H9 (cell line): ENCODE measurements around the gene HS3ST6. TPM values are rescaled to one million over a fixed set of nuclear protein-coding genes. Genes with fewer than 3 reads are reported as not detected.

Experiments
- DNase-seq: peaks from one replicate; pipeline ENCODE4 v3.0.0-alpha.2; 2017
- H2AFZ ChIP-seq: one replicate; pipeline ENCODE4 v1.6.1; 2013; ENCODE audit warnings: mild to moderate bottlenecking, low read length, control low read depth, moderate library complexity
- H2AK5ac ChIP-seq: 2 replicates; pipeline ENCODE4 v1.6.1; 2013; ENCODE audit warnings: low read length, control low read depth, mixed read lengths; ENCODE audit not compliant: insufficient read length
- H2BK120ac ChIP-seq: one replicate; pipeline ENCODE4 v1.6.1; 2013; ENCODE audit warnings: low read depth, mild to moderate bottlenecking, low read length, control low read depth, inconsistent platforms; ENCODE audit not compliant: poor library complexity, severe bottlenecking
- H2BK12ac ChIP-seq: 2 replicates; pipeline ENCODE4 v1.6.1; 2013; ENCODE audit warnings: low read length, control low read depth, mixed read lengths, low read depth; ENCODE audit not compliant: insufficient read length
- H2BK15ac ChIP-seq: 2 replicates; pipeline ENCODE4 v1.6.1; 2013; ENCODE audit warnings: low read depth, low read length, control low read depth
- H2BK20ac ChIP-seq: one replicate; pipeline ENCODE4 v1.6.1; 2013; ENCODE audit warnings: low read depth, mild to moderate bottlenecking, low read length, control low read depth, inconsistent platforms; ENCODE audit not compliant: poor library complexity, severe bottlenecking
- H2BK5ac ChIP-seq: 2 replicates; pipeline ENCODE4 v1.6.1; 2013; ENCODE audit warnings: low read length, control low read depth, mixed read lengths; ENCODE audit not compliant: insufficient read length
- H3K14ac ChIP-seq: 2 replicates; pipeline ENCODE4 v1.6.1; 2013; ENCODE audit warnings: low read length, control low read depth; ENCODE audit not compliant: insufficient read depth
- H3K18ac ChIP-seq: 2 replicates; pipeline ENCODE4 v1.6.1; 2013; ENCODE audit warnings: low read depth, mild to moderate bottlenecking, mixed read lengths, low read length, control low read depth; ENCODE audit not compliant: insufficient read length
- H3K23ac ChIP-seq: 2 replicates; pipeline ENCODE4 v1.6.1; 2013; ENCODE audit warnings: low read length, control low read depth, mixed read lengths, low read depth; ENCODE audit not compliant: insufficient read length
- H3K23me2 ChIP-seq: 2 replicates; pipeline ENCODE4 v1.6.1; 2013; ENCODE audit warnings: low read depth, mild to moderate bottlenecking, mixed read lengths, low read length, control low read depth; ENCODE audit not compliant: insufficient read length, poor library complexity, severe bottlenecking
- H3K27ac ChIP-seq: 2 replicates; pipeline ENCODE4 v1.5.1; 2013; ENCODE audit warnings: low read length, control low read depth, mixed read lengths, low read depth; ENCODE audit not compliant: insufficient read length
- H3K27me3 ChIP-seq: 2 replicates; pipeline ENCODE4 v1.6.1; 2013; ENCODE audit warnings: low read length, control low read depth, inconsistent platforms; ENCODE audit not compliant: insufficient read depth
- H3K4ac ChIP-seq: 2 replicates; pipeline ENCODE4 v1.6.1; 2013; ENCODE audit warnings: low read depth, mild to moderate bottlenecking, control low read depth, inconsistent platforms, low read length, moderate library complexity
- H3K4me1 ChIP-seq: 2 replicates; pipeline ENCODE4 v1.6.1; 2013; ENCODE audit warnings: low read length, control low read depth, inconsistent platforms; ENCODE audit not compliant: insufficient read depth
- H3K4me2 ChIP-seq: 2 replicates; pipeline ENCODE4 v1.6.1; 2013; ENCODE audit warnings: low read length, control low read depth, mixed read lengths; ENCODE audit not compliant: insufficient read length, insufficient read depth
- H3K56ac ChIP-seq: 2 replicates; pipeline ENCODE4 v1.6.1; 2013; ENCODE audit warnings: low read depth, mild to moderate bottlenecking, mixed read lengths, low read length, control low read depth; ENCODE audit not compliant: insufficient read length
- H3K79me1 ChIP-seq: 2 replicates; pipeline ENCODE4 v1.6.1; 2013; ENCODE audit warnings: low read depth, mild to moderate bottlenecking, moderate library complexity, low read length, control low read depth, inconsistent platforms; ENCODE audit not compliant: insufficient read depth, poor library complexity, severe bottlenecking
- H3K79me2 ChIP-seq: 2 replicates; pipeline ENCODE4 v1.6.1; 2013; ENCODE audit warnings: low read length, control low read depth, inconsistent platforms; ENCODE audit not compliant: insufficient read depth
- H3K9ac ChIP-seq: 2 replicates; pipeline ENCODE4 v1.6.1; 2013; ENCODE audit warnings: low read length, control low read depth, mixed read lengths; ENCODE audit not compliant: insufficient read length; ENCODE audit errors: extremely low read depth
- H3K9me3 ChIP-seq: one replicate; pipeline ENCODE4 v1.6.1; 2013; ENCODE audit warnings: low read depth, low read length, inconsistent platforms; ENCODE audit not compliant: control insufficient read depth
- H3T11ph ChIP-seq: one replicate; pipeline ENCODE4 v1.6.1; 2013; ENCODE audit warnings: mild to moderate bottlenecking, low read length, control low read depth, inconsistent platforms
- H4K20me1 ChIP-seq: one replicate; pipeline ENCODE4 v1.6.1; 2013; ENCODE audit not compliant: control insufficient read depth, insufficient read length, insufficient read depth
- H4K5ac ChIP-seq: 2 replicates; pipeline ENCODE4 v1.6.1; 2013; ENCODE audit warnings: low read depth, mild to moderate bottlenecking, mixed read lengths, low read length, control low read depth; ENCODE audit not compliant: insufficient read length
- H4K8ac ChIP-seq: replicated peaks from 2 replicates; pipeline ENCODE4 v1.6.1; 2013; ENCODE audit warnings: low read length, control low read depth, mixed read lengths, low read depth; ENCODE audit not compliant: insufficient read length
- H4K91ac ChIP-seq: 2 replicates; pipeline ENCODE4 v1.6.1; 2013; ENCODE audit warnings: low read depth, mild to moderate bottlenecking, moderate library complexity, mixed read lengths, low read length, control low read depth; ENCODE audit not compliant: insufficient read length
- H3K27ac Mint-ChIP-seq, 3 experiments: 2 replicates in 2 of 3; 3 replicates in 1 of 3; pipeline ENCODE4 v1.8.0; 2020 to 2021; ENCODE audit warnings: mixed read lengths in 3 of 3, mild to moderate bottlenecking in 1 of 3, moderate library complexity in 1 of 3
- H3K27me3 Mint-ChIP-seq: 2 replicates; pipeline ENCODE4 v1.8.0; 2021; ENCODE audit warnings: low read depth, mild to moderate bottlenecking, moderate library complexity, mixed read lengths
- H3K36me3 Mint-ChIP-seq, 3 experiments: 2 replicates in 2 of 3; 3 replicates in 1 of 3; pipeline ENCODE4 v1.8.0; 2020 to 2021; ENCODE audit warnings: low read depth in 3 of 3, mixed read lengths in 3 of 3; ENCODE audit not compliant: insufficient read depth in 1 of 3
- H3K4me1 Mint-ChIP-seq, 2 experiments: 2 replicates each; pipeline ENCODE4 v1.8.0; 2020; ENCODE audit warnings: mixed read lengths in 2 of 2
- H3K4me3 Mint-ChIP-seq, 2 experiments: 2 replicates in 1 of 2; 3 replicates in 1 of 2; pipeline ENCODE4 v1.8.0; 2020 to 2021; ENCODE audit warnings: mild to moderate bottlenecking in 2 of 2, mixed read lengths in 2 of 2, moderate library complexity in 1 of 2
- H3K9me3 Mint-ChIP-seq, 2 experiments: 2 replicates in 1 of 2; 3 replicates in 1 of 2; pipeline ENCODE4 v1.8.0; 2020; ENCODE audit warnings: mild to moderate bottlenecking in 2 of 2, mixed read lengths in 2 of 2, moderate library complexity in 1 of 2
- CTCF ChIP-seq: fragments of 200-600 bp; sonication (generic); conservative IDR thresholded peaks from 3 replicates; pipeline ENCODE4 v1.8.0; 2021; ENCODE audit warnings: antibody characterized with exemption, mild to moderate bottlenecking
- WGBS: extraction: QIAGEN DNeasy Blood & Tissue Kit; methylation state at CpG from one replicate; pipeline ENCODE4 v1.1.7; 2013; ENCODE audit warnings: missing lambda C conversion rate, low lambda C conversion rate, mixed read lengths; ENCODE audit not compliant: insufficient read length; ENCODE audit errors: extremely low coverage; 5-methylcytosine and 5-hydroxymethylcytosine counted together
- total RNA-seq: library from RNA; stranded (reverse); gene quantifications from 2 replicates; pipeline ENCODE4 v1.2.1, GENCODE V29; 2021

Gene HS3ST6
- total RNA-seq, 1 experiment from 2014 or later, result not detected

DNA sequence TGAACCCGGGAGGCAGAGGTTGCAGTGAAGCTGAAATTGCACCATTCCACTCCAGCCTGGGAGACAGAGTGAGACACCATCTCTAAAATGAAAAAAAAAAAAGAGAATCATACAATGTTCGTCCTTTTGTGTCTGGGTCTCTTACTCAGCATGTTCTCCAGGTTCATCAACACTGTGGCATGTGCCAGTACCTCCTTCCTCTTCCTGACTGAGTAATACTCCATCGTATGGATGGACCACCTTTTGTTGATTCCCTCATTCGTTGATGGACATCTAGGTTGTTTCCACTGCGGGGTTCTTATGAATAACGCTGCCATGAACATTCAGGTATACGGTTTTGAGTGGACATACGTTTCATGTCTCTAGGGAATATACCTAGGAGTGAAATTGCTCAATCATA lies 4.1 kb upstream of the HS3ST6 start:
- no CpG with 5 or more reads among the region's 8 CpGs for WGBS
- H3K27me3 Mint-ChIP-seq, result peaks cover 77% of the 10 kb centered on the region
- no peak for DNase-seq

More for the DNA sequence above, 4.1 kb upstream of the HS3ST6 start:
- no peak for TF ChIP-seq CTCF
- Histone ChIP-seq H2AFZ (no peak overlapping the region), H4K5ac (no peak overlapping the region), H2BK5ac (no peak overlapping the region), H3K18ac (no peak overlapping the region), H2AK5ac (no peak overlapping the region), H4K8ac (no peak overlapping the region), H3K4me1 (no peaks in the 10 kb centered on the region; the same call in 1 of the 2 replicates), H3K56ac (no peak overlapping the region), H3K9ac (no peak overlapping the region), H3K14ac (no peak overlapping the region), H3K79me1 (no peaks in the 10 kb centered on the region), H3K4ac (no peak overlapping the region), H3K23ac (no peak overlapping the region), H3K9me3 (no peaks in the 10 kb centered on the region), H2BK20ac (no peak overlapping the region), H3K23me2 (peaks cover 4% of the 10 kb centered on the region), H2BK15ac (no peak overlapping the region), H3K79me2 (no peaks in the 10 kb centered on the region), H3K27ac (no peak overlapping the region), H3T11ph (no peak overlapping the region), H2BK120ac (no peak overlapping the region), H2BK12ac (no peak overlapping the region), H4K91ac (no peak overlapping the region), H3K4me2 (no peak overlapping the region), H4K20me1 (no peaks in the 10 kb centered on the region), H3K27me3 (peaks cover 29% of the 10 kb centered on the region)
- Mint-ChIP-seq H3K27ac (no peak overlapping the region; a peak in 1 of 7 replicates), H3K9me3 (peaks cover 2% of the 10 kb centered on the region in 2 experiments; a peak in 3 of 5 replicates), H3K36me3 (peaks cover 0 to 2% (median 0%) of the 10 kb centered on the region in 3 experiments; a peak in 1 of 7 replicates), H3K4me3 (no peak overlapping the region; a peak in 1 of 5 replicates), H3K4me1 (peaks cover 11 to 42% of the 10 kb centered on the region in 2 experiments)
